ENCODE measurements around the gene MACROD2.

DNA sequence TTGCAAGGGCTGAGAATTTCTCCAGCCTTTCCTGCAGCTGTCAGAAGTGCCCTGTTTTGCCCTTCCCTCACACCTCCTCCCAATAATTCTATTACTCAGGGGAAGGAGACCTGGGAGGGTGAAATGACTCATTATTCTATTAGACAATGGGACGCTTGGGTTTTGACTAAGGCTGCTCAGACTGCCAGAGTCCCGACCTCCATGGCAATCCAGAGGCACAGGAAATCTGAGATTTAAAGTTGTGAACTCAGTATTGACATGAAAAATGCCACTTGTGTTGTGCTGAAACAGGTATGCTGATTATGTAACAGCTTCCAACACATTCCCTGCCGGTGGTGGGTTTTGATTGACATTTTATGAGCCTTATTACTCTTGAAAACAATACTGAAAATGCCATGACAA is 967.9 kb downstream of the MACROD2 start:
- TF ChIP-seq, protein P1, sequence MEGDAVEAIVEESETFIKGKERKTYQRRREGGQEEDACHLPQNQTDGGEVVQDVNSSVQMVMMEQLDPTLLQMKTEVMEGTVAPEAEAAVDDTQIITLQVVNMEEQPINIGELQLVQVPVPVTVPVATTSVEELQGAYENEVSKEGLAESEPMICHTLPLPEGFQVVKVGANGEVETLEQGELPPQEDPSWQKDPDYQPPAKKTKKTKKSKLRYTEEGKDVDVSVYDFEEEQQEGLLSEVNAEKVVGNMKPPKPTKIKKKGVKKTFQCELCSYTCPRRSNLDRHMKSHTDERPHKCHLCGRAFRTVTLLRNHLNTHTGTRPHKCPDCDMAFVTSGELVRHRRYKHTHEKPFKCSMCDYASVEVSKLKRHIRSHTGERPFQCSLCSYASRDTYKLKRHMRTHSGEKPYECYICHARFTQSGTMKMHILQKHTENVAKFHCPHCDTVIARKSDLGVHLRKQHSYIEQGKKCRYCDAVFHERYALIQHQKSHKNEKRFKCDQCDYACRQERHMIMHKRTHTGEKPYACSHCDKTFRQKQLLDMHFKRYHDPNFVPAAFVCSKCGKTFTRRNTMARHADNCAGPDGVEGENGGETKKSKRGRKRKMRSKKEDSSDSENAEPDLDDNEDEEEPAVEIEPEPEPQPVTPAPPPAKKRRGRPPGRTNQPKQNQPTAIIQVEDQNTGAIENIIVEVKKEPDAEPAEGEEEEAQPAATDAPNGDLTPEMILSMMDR (IDR thresholded peaks at IDR 0.05) = no peak
- no peak for TF ChIP-seq POLR2A (IDR thresholded peaks at IDR 0.05)
